ENCODE data around the gene PTPN22. TPM values are rescaled to one million over a fixed set of nuclear protein-coding genes. Genes with fewer than 3 reads are reported as not detected.

Gene PTPN22
- total RNA-seq, 1 experiment from 2014 or later: not detected

GRCh38 chr1:113891631-113892220, 20.2 kb upstream of the PTPN22 start:
- Mint-ChIP-seq H3K36me3 (peaks cover 2% of the 10 kb centered on the region; the same call in 1 of the 2 replicates), H3K9me3 (no peaks in the 10 kb centered on the region), H3K4me1 (no peaks in the 10 kb centered on the region), H3K27ac (no peak overlapping the region), H3K4me3 (no peak overlapping the region), H3K27me3 (ENCODE audit: low read depth) (peaks cover 4% of the 10 kb centered on the region; the same call in 1 of the 2 replicates)
- DNase-seq (ENCODE audit: low spot score): no peak
- ChIA-PET POLR2A (interaction anchor here (0.7 kb wide), 1 partner anchor 8 kb away, joined by 3 read pairs; no protein-coding TSS in a partner anchor), CTCF (interaction anchor here (0.7 kb wide), 5 partner anchors 9 to 324 kb away, joined by 3 to 5 read pairs (median 4); no protein-coding TSS in a partner anchor)
- no peak for ATAC-seq
- TF ChIP-seq ZNF671 (CRISPR knock-in tag; IDR thresholded peaks at IDR 0.05) (no peak), ZMAT4 (CRISPR knock-in tag; IDR thresholded peaks at IDR 0.05) (no peak), CBFB (CRISPR knock-in tag; IDR thresholded peaks at IDR 0.05; ENCODE audit: low read depth) (no peak), CREM (CRISPR knock-in tag; IDR thresholded peaks at IDR 0.05) (no peak), TEAD4 (CRISPR knock-in tag; IDR thresholded peaks at IDR 0.05) (no peak), MLX (CRISPR knock-in tag; IDR thresholded peaks at IDR 0.05) (no peak)

GRCh38 chr1:113890816-113891215, 19.3 kb upstream of the PTPN22 start:
- H3K4me3 Mint-ChIP-seq: no peak overlapping the region
- H3K36me3 Mint-ChIP-seq: no peaks in the 10 kb centered on the region; the same call in 1 of the 2 replicates
- CTCF ChIA-PET: interaction anchor here (1.3 kb wide), 1 partner anchor 55 kb away, joined by 3 read pairs; no protein-coding TSS in a partner anchor
- H3K9me3 Mint-ChIP-seq: no peaks in the 10 kb centered on the region
- ATAC-seq: no peak
- no peaks in the 10 kb centered on the region for H3K4me1 Mint-ChIP-seq
- H3K27ac Mint-ChIP-seq: no peak overlapping the region
- H3K27me3 Mint-ChIP-seq (ENCODE audit: low read depth): peaks cover 4% of the 10 kb centered on the region; the same call in 1 of the 2 replicates
- no peak for DNase-seq (ENCODE audit: low spot score)
- TF ChIP-seq CREB1 (CRISPR knock-in tag; IDR thresholded peaks at IDR 0.05) (no peak), ZMAT4 (CRISPR knock-in tag; IDR thresholded peaks at IDR 0.05) (no peak)
- POLR2A ChIA-PET: no interaction called here

DNA sequence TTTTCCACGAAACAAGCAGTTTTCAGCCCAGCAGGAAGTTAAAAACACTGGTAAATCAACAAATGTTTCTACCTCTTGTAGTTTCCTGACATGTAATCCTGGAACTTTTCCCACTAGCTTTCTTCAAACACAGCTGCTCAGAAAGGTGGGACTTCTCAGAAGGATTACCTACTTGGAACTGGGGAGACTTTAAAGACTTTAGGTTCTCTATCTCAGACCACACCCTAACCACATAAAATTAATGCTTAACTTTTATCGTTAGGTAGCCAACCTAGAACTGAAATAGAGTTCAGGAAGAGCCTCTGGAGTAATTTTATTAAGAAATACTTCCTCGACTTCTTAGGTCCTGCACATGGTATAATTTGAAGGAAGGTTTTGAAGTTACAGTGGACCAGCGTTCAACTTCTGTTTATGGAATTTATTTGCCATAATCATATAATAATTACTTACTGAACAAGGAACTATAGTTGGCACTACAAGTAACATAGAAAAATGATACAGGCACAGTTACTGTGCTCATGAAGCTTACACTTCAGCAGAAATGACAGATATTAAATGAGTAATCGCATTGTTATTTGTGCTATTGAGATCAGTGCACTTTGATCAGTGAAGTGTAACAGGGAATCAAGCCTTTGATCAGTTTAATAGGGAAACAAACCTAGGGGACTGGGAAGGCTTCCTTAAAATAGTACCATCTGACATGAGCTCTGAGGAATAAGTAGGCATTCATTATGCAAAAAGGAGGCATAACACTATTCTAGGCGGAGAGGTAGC, 16.1 kb upstream of the PTPN22 start, which contains the start of gene BCL2L15:
BCL2L15 (minus strand) TSS at position 180 of the 774 bp plus-strand sequence. CDS start 206 bp downstream, outside the sequence.
- no peaks in the 10 kb centered on the region for H3K9me3 Mint-ChIP-seq
- DNase-seq (ENCODE audit: low spot score) (no peak), ATAC-seq (no peak)
- H3K4me1 Mint-ChIP-seq: no peaks in the 10 kb centered on the region
- peaks cover 4% of the 10 kb centered on the region for H3K27me3 Mint-ChIP-seq (ENCODE audit: low read depth)
- H3K36me3 Mint-ChIP-seq: no peaks in the 10 kb centered on the region
- POLR2A ChIA-PET: no interaction called here
- CTCF ChIA-PET: no interaction called here
- H3K27ac Mint-ChIP-seq: no peak within 1 kb of the TSS
- H3K4me3 Mint-ChIP-seq: no peak within 1 kb of the TSS
- TF ChIP-seq ESRRA (CRISPR knock-in tag; IDR thresholded peaks at IDR 0.05; ENCODE audit: borderline replicate concordance) (no peak), SP1 (CRISPR knock-in tag; conservative IDR thresholded peaks at IDR 0.05) (no peak), ZNF263 (CRISPR knock-in tag; IDR thresholded peaks at IDR 0.05; ENCODE audit: low read depth) (no peak), ZNF317 (CRISPR knock-in tag; IDR thresholded peaks at IDR 0.05; ENCODE audit: borderline replicate concordance, low read depth) (no peak), NFATC4 (CRISPR knock-in tag; IDR thresholded peaks at IDR 0.05) (no peak), FOXP1 (CRISPR knock-in tag; IDR thresholded peaks at IDR 0.05; ENCODE audit: borderline replicate concordance) (no peak), ARID4B (CRISPR knock-in tag; IDR thresholded peaks at IDR 0.05; ENCODE audit: borderline replicate concordance) (no peak), HMGA2 (CRISPR knock-in tag; IDR thresholded peaks at IDR 0.05) (no peak), ETV6 (CRISPR knock-in tag; IDR thresholded peaks at IDR 0.05) (no peak), MXD4 (CRISPR knock-in tag; IDR thresholded peaks at IDR 0.05; ENCODE audit: borderline replicate concordance) (no peak), ERG (CRISPR knock-in tag; IDR thresholded peaks at IDR 0.05) (no peak), TCF7 (CRISPR knock-in tag; IDR thresholded peaks at IDR 0.05; ENCODE audit: low read depth) (no peak)
- TF ChIP-seq, protein P1, sequence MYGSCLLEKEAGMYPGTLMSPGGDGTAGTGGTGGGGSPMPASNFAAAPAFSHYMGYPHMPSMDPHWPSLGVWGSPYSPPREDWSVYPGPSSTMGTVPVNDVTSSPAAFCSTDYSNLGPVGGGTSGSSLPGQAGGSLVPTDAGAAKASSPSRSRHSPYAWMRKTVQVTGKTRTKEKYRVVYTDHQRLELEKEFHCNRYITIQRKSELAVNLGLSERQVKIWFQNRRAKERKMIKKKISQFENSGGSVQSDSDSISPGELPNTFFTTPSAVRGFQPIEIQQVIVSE (CRISPR knock-in tag; IDR thresholded peaks at IDR 0.05; ENCODE audit: borderline replicate concordance): no peak
- TF ChIP-seq, protein P2, sequence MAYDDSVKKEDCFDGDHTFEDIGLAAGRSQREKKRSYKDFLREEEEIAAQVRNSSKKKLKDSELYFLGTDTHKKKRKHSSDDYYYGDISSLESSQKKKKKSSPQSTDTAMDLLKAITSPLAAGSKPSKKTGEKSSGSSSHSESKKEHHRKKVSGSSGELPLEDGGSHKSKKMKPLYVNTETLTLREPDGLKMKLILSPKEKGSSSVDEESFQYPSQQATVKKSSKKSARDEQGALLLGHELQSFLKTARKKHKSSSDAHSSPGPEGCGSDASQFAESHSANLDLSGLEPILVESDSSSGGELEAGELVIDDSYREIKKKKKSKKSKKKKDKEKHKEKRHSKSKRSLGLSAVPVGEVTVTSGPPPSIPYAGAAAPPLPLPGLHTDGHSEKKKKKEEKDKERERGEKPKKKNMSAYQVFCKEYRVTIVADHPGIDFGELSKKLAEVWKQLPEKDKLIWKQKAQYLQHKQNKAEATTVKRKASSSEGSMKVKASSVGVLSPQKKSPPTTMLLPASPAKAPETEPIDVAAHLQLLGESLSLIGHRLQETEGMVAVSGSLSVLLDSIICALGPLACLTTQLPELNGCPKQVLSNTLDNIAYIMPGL (CRISPR knock-in tag; IDR thresholded peaks at IDR 0.05): no peak

Measured in WTC11 (cell line).